Panc1 (cell line): Measurements from ENCODE around the gene GRM7. TPM values are rescaled to one million over a fixed set of nuclear protein-coding genes. Genes with fewer than 3 reads are reported as not detected.

Source experiments
- ATAC-seq: fragments of 200-7000 bp; cut with Tn5 transposase; 2 replicates; pipeline ENCODE4 v1.9.1; 2020; ENCODE audit warnings: mild to moderate bottlenecking, moderate library complexity
- BruUV-seq: library from RNA; stranded (reverse); fragments of 400-500 nt; replicated peaks from 2 replicates; lab custom pipeline; 2021; lab: Mats Ljungman, UMichigan
- CTCF ChIA-PET: fragments of 300-600 bp; sonication (Branson Sonifier 250); formaldehyde crosslinking; loops from one replicate; lab custom pipeline; 2022; ENCODE audit warnings: antibody characterized with exemption; lab: Charles Lee
- POLR2A ChIA-PET: fragments of 300-600 bp; sonication (Branson Sonifier 250); formaldehyde crosslinking; loops from one replicate; lab custom pipeline; 2022; ENCODE audit warnings: antibody characterized with exemption; lab: Charles Lee
- DNase-seq: peaks from one replicate; pipeline ENCODE4 v3.0.0-alpha.2; 2010; ENCODE audit warnings: low read depth, low spot score
- H3K27ac ChIP-seq: 2 replicates; pipeline ENCODE4 v1.5.1; 2011; ENCODE audit warnings: mild to moderate bottlenecking, low read length, inconsistent platforms
- H3K27me3 ChIP-seq: fragments of 200-500 bp; sonication (Bioruptor generic); 2 replicates; pipeline ENCODE4 v1.6.0; 2014; ENCODE audit warnings: low read length, inconsistent platforms; ENCODE audit not compliant: control insufficient read depth, insufficient read depth
- H3K36me3 ChIP-seq: fragments of 200-500 bp; sonication (Bioruptor generic); 2 replicates; pipeline ENCODE4 v1.5.1; 2014; ENCODE audit warnings: inconsistent platforms, mild to moderate bottlenecking, low read length, moderate library complexity; ENCODE audit not compliant: control insufficient read depth, insufficient read depth
- H3K4me1 ChIP-seq: 2 replicates; pipeline ENCODE4 v1.5.1; 2011; ENCODE audit warnings: inconsistent platforms, mild to moderate bottlenecking, low read length, moderate library complexity; ENCODE audit not compliant: control insufficient read depth, insufficient read depth
- H3K4me3 ChIP-seq, 2 experiments: 2 replicates each; pipeline ENCODE4 v1.5.1; 2011 to 2012; ENCODE audit warnings: low read depth in 2 of 2, low read length in 2 of 2, mild to moderate bottlenecking in 2 of 2, inconsistent platforms in 1 of 2, moderate library complexity in 1 of 2
- H3K9me3 ChIP-seq: fragments of 200-500 bp; sonication (Bioruptor generic); 2 replicates; pipeline ENCODE4 v1.5.1; 2014; ENCODE audit warnings: low read depth, mild to moderate bottlenecking, inconsistent platforms, low read length, moderate library complexity; ENCODE audit not compliant: control insufficient read depth, insufficient read depth
- POLR2AphosphoS5 ChIP-seq: IDR thresholded peaks from 2 replicates; pipeline ENCODE4 v1.6.1; 2012; ENCODE audit warnings: mild to moderate bottlenecking, low read depth, low read length, moderate library complexity
- SIN3A ChIP-seq: IDR thresholded peaks from 2 replicates; pipeline ENCODE4 v1.6.1; 2012; ENCODE audit warnings: low read depth, mild to moderate bottlenecking, low read length, moderate library complexity, borderline replicate concordance; ENCODE audit not compliant: insufficient read depth
- TCF7L2 ChIP-seq: IDR thresholded peaks from 2 replicates; pipeline ENCODE4 v1.6.1; 2011; ENCODE audit warnings: mild to moderate bottlenecking, low read depth, low read length, inconsistent platforms
- in situ Hi-C: cut with HindIII; loops from 2 replicates; pipeline ENCODE4 v1.10.0; 2016; ENCODE audit warnings: low sequenced_read_pairs, low pct_unique_long_range_greater_than_20kb
- intact Hi-C: fragments of 100-400 bp; cut with micrococcal nuclease; formaldehyde crosslinking; loops from one replicate; pipeline ENCODE4 v1.10.0; 2022; ENCODE audit not compliant: unreplicated experiment
- total RNA-seq: library from RNA; stranded (reverse); gene quantifications from one replicate; pipeline ENCODE4 v1.2.1, GENCODE V29; 2021; ENCODE audit not compliant: unreplicated experiment
- TF ChIP-seq, protein P1 (sequence below), 2 experiments: IDR thresholded peaks; 2 replicates each; pipeline ENCODE4 v1.6.1; 2011 to 2012; ENCODE audit warnings: low read depth in 2 of 2, control low read depth in 1 of 2, low read length in 1 of 2, mild to moderate bottlenecking in 1 of 2, moderate library complexity in 1 of 2; ENCODE audit not compliant: insufficient read depth in 1 of 2
- TF ChIP-seq, protein P2 (sequence below): fragments of 450-650 bp; IDR thresholded peaks from 2 replicates; pipeline ENCODE4 v1.5.1; 2017; ENCODE audit warnings: mild to moderate bottlenecking

The GRM7 gene
- total RNA-seq, 1 experiment from 2014 or later, result not detected

DNA sequence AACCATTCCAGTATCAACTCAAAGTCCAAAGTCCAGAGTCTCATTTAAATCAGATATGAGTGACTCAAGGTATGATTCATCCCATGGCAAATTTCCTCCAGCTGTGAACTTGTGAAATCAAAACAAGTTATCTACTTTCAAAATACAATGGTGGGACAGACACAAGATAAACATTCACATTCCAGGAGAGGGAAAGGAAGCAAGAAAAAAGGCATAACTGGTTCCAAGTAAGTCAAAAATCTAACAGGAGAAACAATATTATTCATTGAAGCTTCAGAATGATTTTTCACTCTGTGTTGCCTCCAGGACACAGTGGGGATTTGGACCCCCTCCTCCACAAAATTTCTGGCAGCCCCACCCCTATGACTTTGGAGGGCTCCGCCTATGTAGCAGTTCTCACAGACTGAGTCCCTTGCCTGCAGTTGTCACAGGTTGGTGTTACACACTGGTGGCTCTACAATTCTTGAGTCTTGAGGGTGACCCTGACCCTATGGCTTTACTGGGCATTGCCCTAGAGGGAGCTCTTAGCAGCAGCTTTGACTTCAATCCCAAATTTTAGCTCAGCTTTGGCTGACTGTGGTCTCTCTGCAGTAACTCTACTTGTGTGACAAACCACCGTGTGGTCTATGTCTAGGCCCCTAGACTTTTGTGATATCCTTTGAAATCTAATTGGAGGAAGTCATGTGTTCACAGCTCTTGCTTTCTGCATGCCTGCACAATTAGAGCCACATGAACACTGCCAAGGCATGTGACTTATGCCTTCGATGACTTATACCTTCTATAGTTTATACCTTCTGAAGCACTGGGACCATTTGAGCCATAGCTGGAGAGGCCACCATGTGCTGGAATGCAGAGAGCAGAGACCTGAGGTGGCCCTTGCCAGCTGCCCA, 644.2 kb downstream of the GRM7 start:
- in situ Hi-C loops, result no loop called here
- POLR2A ChIA-PET, result no interaction called here
- TF ChIP-seq, protein P1, sequence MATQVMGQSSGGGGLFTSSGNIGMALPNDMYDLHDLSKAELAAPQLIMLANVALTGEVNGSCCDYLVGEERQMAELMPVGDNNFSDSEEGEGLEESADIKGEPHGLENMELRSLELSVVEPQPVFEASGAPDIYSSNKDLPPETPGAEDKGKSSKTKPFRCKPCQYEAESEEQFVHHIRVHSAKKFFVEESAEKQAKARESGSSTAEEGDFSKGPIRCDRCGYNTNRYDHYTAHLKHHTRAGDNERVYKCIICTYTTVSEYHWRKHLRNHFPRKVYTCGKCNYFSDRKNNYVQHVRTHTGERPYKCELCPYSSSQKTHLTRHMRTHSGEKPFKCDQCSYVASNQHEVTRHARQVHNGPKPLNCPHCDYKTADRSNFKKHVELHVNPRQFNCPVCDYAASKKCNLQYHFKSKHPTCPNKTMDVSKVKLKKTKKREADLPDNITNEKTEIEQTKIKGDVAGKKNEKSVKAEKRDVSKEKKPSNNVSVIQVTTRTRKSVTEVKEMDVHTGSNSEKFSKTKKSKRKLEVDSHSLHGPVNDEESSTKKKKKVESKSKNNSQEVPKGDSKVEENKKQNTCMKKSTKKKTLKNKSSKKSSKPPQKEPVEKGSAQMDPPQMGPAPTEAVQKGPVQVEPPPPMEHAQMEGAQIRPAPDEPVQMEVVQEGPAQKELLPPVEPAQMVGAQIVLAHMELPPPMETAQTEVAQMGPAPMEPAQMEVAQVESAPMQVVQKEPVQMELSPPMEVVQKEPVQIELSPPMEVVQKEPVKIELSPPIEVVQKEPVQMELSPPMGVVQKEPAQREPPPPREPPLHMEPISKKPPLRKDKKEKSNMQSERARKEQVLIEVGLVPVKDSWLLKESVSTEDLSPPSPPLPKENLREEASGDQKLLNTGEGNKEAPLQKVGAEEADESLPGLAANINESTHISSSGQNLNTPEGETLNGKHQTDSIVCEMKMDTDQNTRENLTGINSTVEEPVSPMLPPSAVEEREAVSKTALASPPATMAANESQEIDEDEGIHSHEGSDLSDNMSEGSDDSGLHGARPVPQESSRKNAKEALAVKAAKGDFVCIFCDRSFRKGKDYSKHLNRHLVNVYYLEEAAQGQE (IDR thresholded peaks at IDR 0.05; ENCODE audit: insufficient read depth in 1 of 2, low read depth in 2 of 2, low read length in 1 of 2), result no peak
- TF ChIP-seq SIN3A, result no peak
- no peak for TF ChIP-seq POLR2AphosphoS5
- TF ChIP-seq, protein P2, sequence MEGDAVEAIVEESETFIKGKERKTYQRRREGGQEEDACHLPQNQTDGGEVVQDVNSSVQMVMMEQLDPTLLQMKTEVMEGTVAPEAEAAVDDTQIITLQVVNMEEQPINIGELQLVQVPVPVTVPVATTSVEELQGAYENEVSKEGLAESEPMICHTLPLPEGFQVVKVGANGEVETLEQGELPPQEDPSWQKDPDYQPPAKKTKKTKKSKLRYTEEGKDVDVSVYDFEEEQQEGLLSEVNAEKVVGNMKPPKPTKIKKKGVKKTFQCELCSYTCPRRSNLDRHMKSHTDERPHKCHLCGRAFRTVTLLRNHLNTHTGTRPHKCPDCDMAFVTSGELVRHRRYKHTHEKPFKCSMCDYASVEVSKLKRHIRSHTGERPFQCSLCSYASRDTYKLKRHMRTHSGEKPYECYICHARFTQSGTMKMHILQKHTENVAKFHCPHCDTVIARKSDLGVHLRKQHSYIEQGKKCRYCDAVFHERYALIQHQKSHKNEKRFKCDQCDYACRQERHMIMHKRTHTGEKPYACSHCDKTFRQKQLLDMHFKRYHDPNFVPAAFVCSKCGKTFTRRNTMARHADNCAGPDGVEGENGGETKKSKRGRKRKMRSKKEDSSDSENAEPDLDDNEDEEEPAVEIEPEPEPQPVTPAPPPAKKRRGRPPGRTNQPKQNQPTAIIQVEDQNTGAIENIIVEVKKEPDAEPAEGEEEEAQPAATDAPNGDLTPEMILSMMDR, result no peak
- TF ChIP-seq TCF7L2, result no peak
- H3K4me1 ChIP-seq, result no peaks in the 10 kb centered on the region
- CTCF ChIA-PET, result no interaction called here
- no peaks in the 10 kb centered on the region for H3K9me3 ChIP-seq
- H3K27me3 ChIP-seq, result no peaks in the 10 kb centered on the region
- no peak for ATAC-seq
- H3K36me3 ChIP-seq, result no peaks in the 10 kb centered on the region
- intact Hi-C loops, result no loop called here
- BruUV-seq, result no TSS peak
- peak; percentile 13 for DNase-seq
- H3K4me3 ChIP-seq, result no peak overlapping the region
- H3K27ac ChIP-seq, result no peak overlapping the region

DNA sequence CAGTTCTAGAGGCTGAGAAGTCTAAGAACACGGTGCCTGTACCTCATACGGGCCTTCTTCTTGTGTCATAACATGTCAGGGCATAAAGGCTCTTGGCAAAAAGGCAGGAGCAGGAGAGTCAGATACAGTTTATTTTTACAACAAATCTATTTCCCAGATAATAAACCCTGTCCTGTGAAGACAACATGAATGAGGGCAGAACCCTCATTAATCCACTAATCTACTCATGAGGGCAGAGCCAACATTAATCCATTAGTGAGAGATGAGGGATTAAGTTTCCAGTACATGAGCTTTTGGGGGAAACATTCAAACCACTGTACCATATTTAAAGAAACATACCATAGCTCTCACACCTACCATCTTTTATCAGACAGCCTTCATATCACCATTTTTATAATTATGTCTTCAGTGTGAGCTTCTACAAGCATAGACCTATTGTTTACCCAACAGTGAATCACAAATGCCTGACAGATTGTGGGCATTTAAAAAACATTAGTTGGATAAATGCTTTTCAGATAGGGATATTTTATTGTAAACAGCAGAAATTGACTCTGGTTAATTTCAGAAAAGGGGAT, 645.8 kb downstream of the GRM7 start:
- no peaks in the 10 kb centered on the region for H3K36me3 ChIP-seq
- in situ Hi-C loops (no loop called here), intact Hi-C loops (no loop called here)
- H3K4me3 ChIP-seq, result no peak overlapping the region
- BruUV-seq, result no TSS peak
- TF ChIP-seq TCF7L2, result no peak
- TF ChIP-seq, protein P2, result no peak
- TF ChIP-seq SIN3A, result no peak
- no peak for TF ChIP-seq POLR2AphosphoS5
- TF ChIP-seq, protein P1 (IDR thresholded peaks at IDR 0.05; ENCODE audit: insufficient read depth in 1 of 2, low read depth in 2 of 2, low read length in 1 of 2), result no peak
- H3K27me3 ChIP-seq, result no peaks in the 10 kb centered on the region
- H3K4me1 ChIP-seq, result no peaks in the 10 kb centered on the region
- no peak overlapping the region for H3K27ac ChIP-seq
- no peaks in the 10 kb centered on the region for H3K9me3 ChIP-seq
- ChIA-PET CTCF (no interaction called here), POLR2A (no interaction called here)
- no peak for ATAC-seq
- DNase-seq, result no peak
